ENCODE data around the gene RPGR. TPM values are rescaled to one million over a fixed set of nuclear protein-coding genes. Genes with fewer than 3 reads are reported as not detected.
A peak's percentile ranks its signal among the peaks of the same experiment; 100 is the strongest.

RPGR gene, protein sequence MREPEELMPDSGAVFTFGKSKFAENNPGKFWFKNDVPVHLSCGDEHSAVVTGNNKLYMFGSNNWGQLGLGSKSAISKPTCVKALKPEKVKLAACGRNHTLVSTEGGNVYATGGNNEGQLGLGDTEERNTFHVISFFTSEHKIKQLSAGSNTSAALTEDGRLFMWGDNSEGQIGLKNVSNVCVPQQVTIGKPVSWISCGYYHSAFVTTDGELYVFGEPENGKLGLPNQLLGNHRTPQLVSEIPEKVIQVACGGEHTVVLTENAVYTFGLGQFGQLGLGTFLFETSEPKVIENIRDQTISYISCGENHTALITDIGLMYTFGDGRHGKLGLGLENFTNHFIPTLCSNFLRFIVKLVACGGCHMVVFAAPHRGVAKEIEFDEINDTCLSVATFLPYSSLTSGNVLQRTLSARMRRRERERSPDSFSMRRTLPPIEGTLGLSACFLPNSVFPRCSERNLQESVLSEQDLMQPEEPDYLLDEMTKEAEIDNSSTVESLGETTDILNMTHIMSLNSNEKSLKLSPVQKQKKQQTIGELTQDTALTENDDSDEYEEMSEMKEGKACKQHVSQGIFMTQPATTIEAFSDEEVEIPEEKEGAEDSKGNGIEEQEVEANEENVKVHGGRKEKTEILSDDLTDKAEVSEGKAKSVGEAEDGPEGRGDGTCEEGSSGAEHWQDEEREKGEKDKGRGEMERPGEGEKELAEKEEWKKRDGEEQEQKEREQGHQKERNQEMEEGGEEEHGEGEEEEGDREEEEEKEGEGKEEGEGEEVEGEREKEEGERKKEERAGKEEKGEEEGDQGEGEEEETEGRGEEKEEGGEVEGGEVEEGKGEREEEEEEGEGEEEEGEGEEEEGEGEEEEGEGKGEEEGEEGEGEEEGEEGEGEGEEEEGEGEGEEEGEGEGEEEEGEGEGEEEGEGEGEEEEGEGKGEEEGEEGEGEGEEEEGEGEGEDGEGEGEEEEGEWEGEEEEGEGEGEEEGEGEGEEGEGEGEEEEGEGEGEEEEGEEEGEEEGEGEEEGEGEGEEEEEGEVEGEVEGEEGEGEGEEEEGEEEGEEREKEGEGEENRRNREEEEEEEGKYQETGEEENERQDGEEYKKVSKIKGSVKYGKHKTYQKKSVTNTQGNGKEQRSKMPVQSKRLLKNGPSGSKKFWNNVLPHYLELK
- total RNA-seq (10 to 100 TPM; 13.0 to 15.2 TPM), polyA plus RNA-seq (1 to 10 TPM; 3.6 to 6.2 (median 5.9) TPM), total RNA-seq (17.6 to 40.8 (median 20.3) reads per million in 6 experiments)

DNA sequence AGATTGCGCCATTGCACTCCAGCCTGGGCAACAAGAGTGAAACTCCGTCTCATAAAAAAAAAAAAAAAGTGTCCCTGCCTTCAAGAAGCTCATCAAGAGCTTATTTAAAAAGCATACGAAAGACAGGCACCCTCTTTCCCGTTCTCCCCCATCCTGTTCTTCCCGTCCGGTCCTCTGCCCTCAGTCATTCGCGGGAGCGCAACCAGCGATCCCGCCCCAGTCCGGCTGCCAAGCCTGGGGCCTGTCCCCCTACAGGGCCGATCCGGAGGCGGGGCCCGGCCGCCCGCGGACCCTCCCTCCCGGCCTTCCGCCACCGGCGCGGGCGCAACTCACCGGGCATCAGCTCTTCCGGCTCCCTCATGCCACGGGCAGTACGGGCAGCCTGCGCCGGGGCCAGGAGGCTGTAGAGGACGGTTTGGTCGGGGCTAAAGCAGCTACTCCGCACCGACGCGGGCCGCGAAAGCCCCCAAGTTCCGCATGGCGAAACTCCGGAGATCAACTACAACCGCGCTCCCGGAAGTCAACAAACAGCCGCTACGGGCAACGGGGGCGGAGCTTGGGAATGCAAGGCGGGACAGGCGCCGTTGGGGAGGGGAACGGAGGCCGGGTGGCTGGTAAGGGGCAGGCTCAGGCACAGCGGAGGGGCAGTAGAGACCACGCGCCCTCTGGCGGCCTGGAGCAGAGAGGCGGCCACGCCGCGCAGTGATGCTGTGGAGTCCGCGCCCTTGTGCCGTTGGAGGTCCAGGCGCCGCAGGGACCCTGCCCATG lies at the start of gene RPGR:
RPGR (minus strand) TSS at position 503 of the 768 bp plus-strand sequence; CDS start at position 361, 142 bp downstream.
- H3K27me3 Mint-ChIP-seq = no peaks in the 10 kb centered on the region
- H3K36me3 Mint-ChIP-seq = no peaks in the 10 kb centered on the region
- DNase-seq = peak; percentile 83 to 95 (median 89)
- H3K27ac Mint-ChIP-seq = peak within 1 kb of the TSS; percentile 80 to 98 (median 97)
- POLR2A ChIA-PET = interaction anchor here (0.6 to 1.4 kb wide), 4 partner anchors 235 to 933 kb away, joined by 3 to 5 read pairs (median 4); no protein-coding TSS in a partner anchor
- peak within 1 kb of the TSS; percentile 91 to 97 (median 94) for H3K4me3 Mint-ChIP-seq
- peaks cover 4 to 35% (median 31%) of the 10 kb centered on the region in 4 donors for H3K4me1 Mint-ChIP-seq
- H3K9me3 Mint-ChIP-seq = no peaks in the 10 kb centered on the region
- ATAC-seq = peak; percentile 94

DNA sequence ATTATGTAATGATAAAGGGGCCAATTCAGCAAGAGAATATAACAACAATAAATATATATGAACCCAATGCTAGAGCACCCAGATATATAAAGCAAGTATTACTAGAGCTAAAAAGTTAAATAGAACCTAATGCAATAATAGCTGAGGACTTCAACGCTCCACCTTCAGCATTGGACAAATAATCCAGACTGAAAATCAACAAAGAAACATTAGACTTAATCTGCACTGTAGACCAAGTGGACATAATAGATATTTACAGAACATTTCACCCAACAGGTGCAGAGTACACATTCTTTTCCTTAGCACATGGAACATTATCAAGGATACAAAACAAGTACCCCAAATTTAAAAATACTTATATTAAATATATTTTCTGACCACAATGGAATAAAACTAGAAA lies 49.4 kb upstream of the RPGR start:
- H3K36me3 Mint-ChIP-seq = no peaks in the 10 kb centered on the region
- H3K27me3 Mint-ChIP-seq = peaks cover 0 to 11% (median 0%) of the 10 kb centered on the region in 5 donors
- no peak overlapping the region for H3K4me3 Mint-ChIP-seq
- H3K9me3 Mint-ChIP-seq = no peaks in the 10 kb centered on the region
- no peak overlapping the region for H3K27ac Mint-ChIP-seq
- ATAC-seq = no peak
- POLR2A ChIA-PET = no interaction called here
- DNase-seq = no peak
- no peaks in the 10 kb centered on the region for H3K4me1 Mint-ChIP-seq

DNA sequence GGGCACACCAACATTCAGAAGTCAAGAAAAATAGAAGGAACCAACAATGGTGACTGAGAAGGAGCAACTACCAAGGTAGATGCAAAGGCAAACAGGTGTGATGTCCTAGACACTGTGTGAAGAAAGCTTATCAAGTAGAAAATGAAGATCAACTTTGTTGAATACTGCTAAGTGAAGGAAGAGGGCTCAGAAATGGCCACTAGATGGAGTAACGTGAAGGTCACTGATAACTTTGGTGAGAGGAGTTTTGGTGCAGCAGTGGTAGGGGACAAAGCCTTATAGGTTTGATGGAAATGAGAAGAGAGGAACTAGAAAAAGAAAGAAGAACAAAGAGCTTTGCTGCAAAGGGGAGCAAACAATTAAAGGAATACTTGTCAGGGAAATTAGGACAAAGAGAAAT lies 48.6 kb upstream of the RPGR start:
- Mint-ChIP-seq H3K9me3 (no peaks in the 10 kb centered on the region), H3K4me3 (no peak overlapping the region), H3K27ac (no peak overlapping the region), H3K36me3 (no peaks in the 10 kb centered on the region), H3K27me3 (peaks cover 0 to 13% (median 0%) of the 10 kb centered on the region in 5 donors), H3K4me1 (no peaks in the 10 kb centered on the region)
- ATAC-seq = no peak
- DNase-seq = peak in 1 of 10 donors; percentile 2
- POLR2A ChIA-PET = no interaction called here

DNA sequence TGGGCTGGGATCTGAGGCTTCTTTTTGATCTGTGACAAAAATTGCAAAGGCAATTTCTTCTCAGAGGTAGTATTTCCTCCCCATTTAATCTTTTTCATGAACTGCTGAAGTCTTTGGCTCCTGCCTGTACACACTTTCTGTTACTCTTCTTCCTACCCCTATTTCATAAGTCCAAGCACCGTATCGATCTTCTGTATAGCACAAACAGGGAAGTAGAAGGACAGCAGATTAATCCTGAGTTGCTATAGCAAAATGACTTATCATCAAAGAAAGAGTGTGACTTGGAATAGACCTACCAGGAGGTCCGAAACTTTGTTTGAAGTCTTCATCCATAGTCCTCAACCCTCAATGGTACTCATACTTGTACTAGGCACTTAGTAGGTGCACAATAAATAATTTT lies 47.1 kb upstream of the RPGR start:
- H3K36me3 Mint-ChIP-seq = no peaks in the 10 kb centered on the region
- H3K4me1 Mint-ChIP-seq = no peaks in the 10 kb centered on the region
- no peak for ATAC-seq
- H3K4me3 Mint-ChIP-seq = no peak overlapping the region
- no peak overlapping the region for H3K27ac Mint-ChIP-seq
- no peak for DNase-seq
- no peaks in the 10 kb centered on the region for H3K9me3 Mint-ChIP-seq
- peaks cover 0 to 13% (median 4%) of the 10 kb centered on the region in 5 donors for H3K27me3 Mint-ChIP-seq
- POLR2A ChIA-PET = no interaction called here

DNA sequence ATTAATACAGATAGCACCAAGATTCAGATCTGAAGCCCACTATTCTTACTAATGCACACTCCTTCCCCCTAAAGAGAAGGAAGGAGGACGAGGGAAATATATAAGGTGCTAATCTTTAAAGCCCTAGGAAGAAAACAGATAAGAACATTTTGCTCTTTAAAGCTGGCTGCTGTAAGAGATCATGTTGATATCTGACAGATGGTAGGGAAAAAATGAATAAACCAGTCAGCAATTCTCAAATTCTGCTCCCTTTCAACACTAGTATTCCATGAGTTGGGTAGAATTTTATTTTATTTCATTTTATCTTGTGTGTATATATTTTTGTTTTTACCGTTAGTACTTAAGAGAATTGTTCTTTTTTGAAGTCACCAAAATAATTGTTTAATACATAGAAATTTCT lies 44.3 kb upstream of the RPGR start:
- POLR2A ChIA-PET = no interaction called here
- no peak for ATAC-seq
- Mint-ChIP-seq H3K9me3 (no peaks in the 10 kb centered on the region), H3K36me3 (no peaks in the 10 kb centered on the region), H3K27ac (no peak overlapping the region), H3K27me3 (peaks cover 0 to 8% (median 4%) of the 10 kb centered on the region in 5 donors), H3K4me3 (no peak overlapping the region), H3K4me1 (no peaks in the 10 kb centered on the region)
- DNase-seq = no peak

DNA sequence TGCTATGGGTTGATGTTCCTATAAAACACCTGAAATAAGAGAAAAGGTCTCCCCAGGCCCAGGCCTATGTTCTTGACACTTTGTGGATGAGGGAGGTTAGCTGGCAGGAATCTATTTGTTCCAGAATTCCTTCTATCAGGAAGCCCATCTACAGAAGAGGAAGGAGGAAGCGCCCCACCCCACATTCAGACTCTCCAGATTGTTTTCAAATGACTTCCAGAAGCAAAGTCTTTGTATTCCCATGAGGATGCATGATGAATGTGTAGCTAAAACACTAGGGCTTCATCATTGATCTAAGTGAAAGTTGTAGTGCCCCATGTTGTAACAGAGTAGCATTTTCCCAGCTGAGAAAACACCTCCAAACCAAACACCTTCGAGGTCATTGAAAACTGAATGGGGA lies 41.5 kb upstream of the RPGR start:
- POLR2A ChIA-PET = no interaction called here
- DNase-seq (no peak), ATAC-seq (no peak)
- H3K9me3 Mint-ChIP-seq = peaks cover 0 to 2% (median 0%) of the 10 kb centered on the region in 9 donors
- no peaks in the 10 kb centered on the region for H3K4me1 Mint-ChIP-seq
- no peaks in the 10 kb centered on the region for H3K36me3 Mint-ChIP-seq
- no peak overlapping the region for H3K4me3 Mint-ChIP-seq
- H3K27me3 Mint-ChIP-seq = peaks cover 0 to 10% (median 4%) of the 10 kb centered on the region in 5 donors
- H3K27ac Mint-ChIP-seq = no peak overlapping the region

DNA sequence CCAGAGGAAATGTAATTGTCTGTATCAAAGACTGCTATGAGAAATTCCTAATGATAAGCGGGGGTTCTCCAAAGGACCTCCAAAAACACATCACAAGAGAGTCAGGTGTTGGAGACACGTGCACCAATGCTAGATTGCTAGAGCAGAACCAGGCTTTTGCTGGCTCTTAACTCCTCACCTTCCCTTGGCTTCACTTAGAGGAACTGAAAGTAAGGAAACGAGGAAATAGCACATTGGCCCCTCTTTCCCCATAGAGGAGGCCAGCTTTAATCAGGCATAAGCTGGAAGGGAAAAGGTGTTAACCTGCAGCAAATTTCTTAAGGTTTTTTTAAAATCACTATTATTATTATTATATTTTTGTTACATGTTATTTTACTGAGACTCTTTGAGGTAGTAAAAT lies 38.6 kb upstream of the RPGR start:
- Mint-ChIP-seq H3K4me3 (no peak overlapping the region), H3K9me3 (peaks cover 0 to 2% (median 0%) of the 10 kb centered on the region in 9 donors), H3K27ac (no peak overlapping the region), H3K4me1 (no peaks in the 10 kb centered on the region), H3K27me3 (peaks cover 0 to 4% (median 2%) of the 10 kb centered on the region in 5 donors), H3K36me3 (no peaks in the 10 kb centered on the region)
- POLR2A ChIA-PET = no interaction called here
- ATAC-seq (no peak), DNase-seq (no peak)

DNA sequence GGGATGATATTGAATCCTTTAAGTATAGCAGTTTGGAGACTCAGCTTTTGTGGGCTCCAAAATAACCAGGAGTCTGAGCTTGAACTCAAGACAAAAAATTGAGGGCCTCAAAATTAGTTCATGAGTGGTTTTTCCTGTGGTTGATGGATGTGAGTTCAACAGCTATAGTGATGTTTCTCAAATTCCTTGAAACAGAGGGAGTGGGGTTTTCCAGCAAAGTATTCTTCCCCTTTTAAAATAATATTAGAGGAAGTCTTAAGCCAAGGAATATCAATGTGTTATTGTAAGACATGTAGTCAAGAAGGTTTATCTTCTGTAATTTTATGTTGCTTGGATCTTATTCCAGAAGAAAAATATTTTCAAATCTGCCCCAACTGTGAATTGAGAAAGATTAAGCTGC lies 35.7 kb upstream of the RPGR start:
- H3K4me1 Mint-ChIP-seq = no peaks in the 10 kb centered on the region
- no peak overlapping the region for H3K4me3 Mint-ChIP-seq
- no peaks in the 10 kb centered on the region for H3K36me3 Mint-ChIP-seq
- DNase-seq = no peak
- H3K27me3 Mint-ChIP-seq = peaks cover 0 to 2% (median 0%) of the 10 kb centered on the region in 5 donors
- no peak overlapping the region for H3K27ac Mint-ChIP-seq
- POLR2A ChIA-PET = no interaction called here
- peaks cover 0 to 2% (median 0%) of the 10 kb centered on the region in 9 donors for H3K9me3 Mint-ChIP-seq
- no peak for ATAC-seq

DNA sequence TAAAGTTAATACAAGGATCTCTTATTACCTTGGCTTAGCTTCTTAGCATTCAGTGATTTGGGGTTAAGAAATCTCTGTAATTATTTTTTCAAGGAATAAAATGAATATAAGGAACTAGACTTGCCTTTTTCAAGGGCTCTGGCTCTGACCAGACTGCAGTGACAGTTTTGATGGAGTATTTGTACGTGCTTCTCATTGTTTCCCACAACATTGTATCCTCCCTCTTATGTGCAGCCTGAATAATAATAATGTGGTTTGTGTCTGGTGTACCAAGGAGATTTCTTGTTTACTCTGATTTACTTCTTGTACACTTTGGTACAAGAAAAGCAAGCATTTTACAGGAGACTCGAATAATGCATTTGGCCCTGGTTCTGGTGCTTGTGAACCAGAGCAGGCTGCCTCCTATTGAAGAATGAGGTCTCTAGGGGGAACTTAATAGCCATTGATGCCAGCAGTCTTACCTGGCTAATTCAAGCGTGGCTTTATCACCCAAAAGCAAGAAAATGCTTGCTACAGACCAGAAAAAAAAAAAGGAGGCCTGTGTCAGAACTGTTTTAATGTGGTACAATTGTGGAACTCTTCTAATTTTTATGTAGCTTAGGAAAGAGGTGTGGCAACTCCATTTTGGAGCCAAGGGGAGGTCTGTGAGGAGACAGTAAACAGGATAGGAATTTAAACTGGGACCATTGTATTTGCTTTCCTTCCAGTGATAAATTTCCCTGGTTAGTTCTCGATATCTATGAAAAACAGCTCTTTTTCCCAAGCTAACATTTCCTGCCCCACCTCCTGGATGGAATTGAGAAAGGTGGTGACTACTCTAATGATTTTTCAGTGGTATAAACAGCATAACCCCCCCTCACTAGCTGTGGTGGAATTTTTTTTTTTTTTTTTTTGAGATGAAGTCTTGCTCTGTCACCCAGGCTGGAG lies 30.7 kb upstream of the RPGR start:
- Mint-ChIP-seq H3K27ac (no peak overlapping the region), H3K27me3 (no peaks in the 10 kb centered on the region), H3K36me3 (no peaks in the 10 kb centered on the region), H3K9me3 (no peaks in the 10 kb centered on the region), H3K4me3 (no peak overlapping the region), H3K4me1 (no peaks in the 10 kb centered on the region)
- POLR2A ChIA-PET = no interaction called here
- ATAC-seq (no peak), DNase-seq (no peak)

DNA sequence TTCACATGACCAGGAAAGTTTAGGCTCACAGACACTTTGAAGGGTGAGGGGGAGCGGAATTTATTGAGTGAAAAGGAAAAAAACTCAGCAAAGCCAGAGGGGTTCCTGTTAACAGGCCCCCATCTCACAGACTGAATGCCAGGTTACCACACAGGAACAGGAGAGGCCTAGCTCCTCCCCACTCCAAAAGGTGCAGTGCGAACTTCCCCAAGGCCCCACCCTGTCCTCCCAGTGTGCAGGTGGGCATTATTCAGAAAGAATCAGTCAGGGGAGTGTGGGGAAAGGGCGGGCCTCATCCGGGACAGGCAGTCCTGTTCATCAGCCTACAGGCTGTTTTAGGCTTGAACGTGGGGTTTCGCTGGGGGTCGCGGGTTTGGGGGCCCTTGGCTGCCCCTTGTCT lies 29.1 kb upstream of the RPGR start:
- Mint-ChIP-seq H3K4me3 (no peak overlapping the region), H3K36me3 (no peaks in the 10 kb centered on the region), H3K9me3 (no peaks in the 10 kb centered on the region), H3K27ac (no peak overlapping the region), H3K4me1 (no peaks in the 10 kb centered on the region), H3K27me3 (peaks cover 0 to under 1% (median 0%) of the 10 kb centered on the region in 5 donors)
- DNase-seq (no peak), ATAC-seq (no peak)
- POLR2A ChIA-PET = no interaction called here

DNA sequence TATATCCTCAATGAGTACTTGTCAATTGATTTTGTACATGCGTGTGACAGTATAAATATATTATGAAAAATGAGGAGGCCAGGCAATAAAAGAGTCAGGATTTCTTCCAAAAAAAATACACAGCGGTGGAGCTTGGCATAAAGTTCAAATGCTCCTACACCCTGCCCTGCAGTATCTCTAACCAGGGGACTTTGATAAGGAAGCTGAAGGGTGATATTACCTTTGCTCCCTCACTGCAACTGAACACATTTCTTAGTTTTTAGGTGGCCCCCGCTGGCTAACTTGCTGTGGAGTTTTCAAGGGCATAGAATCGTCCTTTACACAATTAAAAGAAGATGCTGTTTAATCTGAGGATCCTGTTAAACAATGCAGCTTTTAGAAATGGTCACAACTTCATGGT lies 25.1 kb upstream of the RPGR start, which contains the start of gene OTC:
OTC (plus strand) TSS at position 243 of the 400 bp plus-strand sequence; CDS start at position 336, 93 bp downstream.
- POLR2A ChIA-PET = no interaction called here
- Mint-ChIP-seq H3K4me3 (no peak within 1 kb of the TSS), H3K9me3 (no peaks in the 10 kb centered on the region), H3K27me3 (peaks cover 0 to 11% (median 4%) of the 10 kb centered on the region in 5 donors), H3K4me1 (no peaks in the 10 kb centered on the region), H3K27ac (no peak within 1 kb of the TSS), H3K36me3 (no peaks in the 10 kb centered on the region)
- ATAC-seq = no peak
- DNase-seq = no peak
